OCI-LY3 (cell line): ENCODE measurements around the gene EPN3.

ENCODE experiments used
- EZH2phosphoT487 ChIP-seq: fragments of 200-600 bp; shearing (Covaris generic); IDR thresholded peaks from 2 replicates; pipeline ENCODE4 v1.6.1; 2018; ENCODE audit warnings: antibody characterized with exemption, mixed run types, low read depth
- TF ChIP-seq, protein P1 (sequence below): fragments of 200-600, 300-600 bp; sonication (generic); IDR thresholded peaks from 2 replicates; pipeline ENCODE4 v1.5.1; 2014; ENCODE audit warnings: antibody characterized with exemption, low read length, low read depth

DNA sequence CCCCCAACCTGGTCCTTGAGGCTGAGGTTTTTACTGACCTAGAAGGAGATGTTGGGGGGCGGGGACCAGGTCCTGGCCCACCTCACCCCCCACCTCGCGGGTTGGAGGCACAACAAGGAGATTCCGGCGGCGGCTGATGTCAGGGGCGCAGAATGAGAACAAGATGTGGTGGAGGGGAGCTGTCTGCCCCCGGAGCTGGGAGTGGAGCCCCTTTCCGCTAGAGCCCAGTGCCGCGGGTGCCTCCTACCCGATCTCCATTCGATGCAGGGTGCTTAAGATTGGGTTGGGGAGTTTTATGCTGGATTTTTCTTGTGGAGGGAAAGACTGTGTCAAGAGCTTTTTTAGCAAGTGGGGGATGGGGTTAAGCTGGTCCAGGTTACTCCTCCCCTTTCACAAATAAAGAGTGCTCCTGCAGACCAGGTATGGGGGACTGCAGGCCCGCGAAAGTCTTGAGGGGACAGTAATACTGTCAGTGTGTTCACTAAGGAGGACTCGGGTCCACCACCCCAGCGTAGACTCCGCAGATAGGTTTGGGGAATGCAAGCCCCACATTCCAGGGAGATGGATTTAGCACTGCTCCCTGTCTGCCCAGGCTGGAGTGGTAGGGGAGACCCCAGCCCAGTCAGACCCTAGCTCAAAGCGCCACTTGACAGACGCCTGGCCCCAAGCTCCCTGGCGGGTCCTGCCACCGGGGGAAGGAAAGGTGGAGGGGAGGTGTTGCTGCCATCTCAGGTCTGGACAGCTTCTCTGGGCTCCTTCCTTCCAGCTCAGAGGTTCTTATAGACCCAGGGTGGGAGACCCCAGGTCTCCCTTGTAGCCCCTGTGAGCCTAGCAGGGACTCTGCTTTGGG lies 29.9 kb downstream of the EPN3 start:
- TF ChIP-seq, protein P1, sequence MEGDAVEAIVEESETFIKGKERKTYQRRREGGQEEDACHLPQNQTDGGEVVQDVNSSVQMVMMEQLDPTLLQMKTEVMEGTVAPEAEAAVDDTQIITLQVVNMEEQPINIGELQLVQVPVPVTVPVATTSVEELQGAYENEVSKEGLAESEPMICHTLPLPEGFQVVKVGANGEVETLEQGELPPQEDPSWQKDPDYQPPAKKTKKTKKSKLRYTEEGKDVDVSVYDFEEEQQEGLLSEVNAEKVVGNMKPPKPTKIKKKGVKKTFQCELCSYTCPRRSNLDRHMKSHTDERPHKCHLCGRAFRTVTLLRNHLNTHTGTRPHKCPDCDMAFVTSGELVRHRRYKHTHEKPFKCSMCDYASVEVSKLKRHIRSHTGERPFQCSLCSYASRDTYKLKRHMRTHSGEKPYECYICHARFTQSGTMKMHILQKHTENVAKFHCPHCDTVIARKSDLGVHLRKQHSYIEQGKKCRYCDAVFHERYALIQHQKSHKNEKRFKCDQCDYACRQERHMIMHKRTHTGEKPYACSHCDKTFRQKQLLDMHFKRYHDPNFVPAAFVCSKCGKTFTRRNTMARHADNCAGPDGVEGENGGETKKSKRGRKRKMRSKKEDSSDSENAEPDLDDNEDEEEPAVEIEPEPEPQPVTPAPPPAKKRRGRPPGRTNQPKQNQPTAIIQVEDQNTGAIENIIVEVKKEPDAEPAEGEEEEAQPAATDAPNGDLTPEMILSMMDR, result no peak
- no peak for TF ChIP-seq EZH2phosphoT487
